IMR-90 (cell line): ENCODE results near the gene STPG4. TPM values are rescaled to one million over a fixed set of nuclear protein-coding genes. Genes with fewer than 3 reads are reported as not detected.
"Not testable (repeated sequence)": the region's sequence is repeated elsewhere in the genome, so short reads cannot be mapped to it uniquely, and the experiment has no call there.

ENCODE experiments used
- ATAC-seq: fragments of 200-7000 bp; cut with Tn5 transposase; 2 replicates; pipeline ENCODE4 v1.9.1; 2020; ENCODE audit warnings: low read depth, mild to moderate bottlenecking, moderate library complexity
- BruUV-seq: library from RNA; stranded (reverse); fragments of 400-500 nt; replicated peaks from 2 replicates; lab custom pipeline; 2021; lab: Mats Ljungman, UMichigan
- CTCF ChIA-PET: fragments of 300-600 bp; formaldehyde crosslinking; extraction: SDS; loops from one replicate; lab custom pipeline; 2021; ENCODE audit warnings: antibody characterized with exemption; lab: Yijun Ruan, JAX
- POLR2A ChIA-PET: fragments of 300-600 bp; sonication (Branson Sonifier 250); formaldehyde crosslinking; loops from one replicate; lab custom pipeline; 2022; ENCODE audit warnings: antibody characterized with exemption; ENCODE audit not compliant: unreplicated experiment; lab: Charles Lee
- DNase-seq: peaks from one replicate; pipeline ENCODE4 v3.0.0; 2013
- H2AFZ ChIP-seq: replicated peaks from 2 replicates; pipeline ENCODE3; 2013; ENCODE audit warnings: low read length, mild to moderate bottlenecking; ENCODE audit not compliant: poor library complexity
- H2AK5ac ChIP-seq: 2 replicates; pipeline ENCODE4 v1.6.1; 2013; ENCODE audit warnings: low read depth, low read length, inconsistent platforms
- H2AK9ac ChIP-seq: replicated peaks from 2 replicates; pipeline ENCODE3; 2013; ENCODE audit warnings: mild to moderate bottlenecking, low read depth, low read length, moderate library complexity; ENCODE audit not compliant: poor library complexity
- H2BK120ac ChIP-seq: 2 replicates; pipeline ENCODE4 v1.6.1; 2013; ENCODE audit warnings: low read depth, low read length, inconsistent platforms
- H2BK15ac ChIP-seq: 3 replicates; pipeline ENCODE4 v1.6.1; 2013; ENCODE audit warnings: low read depth, low read length, inconsistent platforms
- H2BK20ac ChIP-seq: 2 replicates; pipeline ENCODE4 v1.6.1; 2013; ENCODE audit warnings: low read depth, mild to moderate bottlenecking, inconsistent platforms, low read length, moderate library complexity
- H2BK5ac ChIP-seq: 2 replicates; pipeline ENCODE4 v1.6.1; 2013; ENCODE audit warnings: mild to moderate bottlenecking, low read depth, low read length, inconsistent platforms; ENCODE audit not compliant: poor library complexity, severe bottlenecking
- H3K14ac ChIP-seq: replicated peaks from 2 replicates; pipeline ENCODE4 v1.6.1; 2013; ENCODE audit warnings: low read depth, low read length, inconsistent platforms
- H3K18ac ChIP-seq: 2 replicates; pipeline ENCODE4 v1.6.1; 2013; ENCODE audit warnings: low read depth, low read length, control low read depth
- H3K23ac ChIP-seq: 2 replicates; pipeline ENCODE4 v1.6.1; 2013; ENCODE audit warnings: low read depth, low read length, inconsistent platforms
- H3K27ac ChIP-seq: 2 replicates; pipeline ENCODE4 v1.5.1; 2013; ENCODE audit warnings: mild to moderate bottlenecking, control low read depth, low read length; ENCODE audit not compliant: insufficient read depth
- H3K27me3 ChIP-seq: 2 replicates; pipeline ENCODE4 v1.6.1; 2013; ENCODE audit warnings: low read length; ENCODE audit not compliant: control insufficient read depth, insufficient read depth
- H3K36me3 ChIP-seq: 2 replicates; pipeline ENCODE4 v1.6.1; 2013; ENCODE audit warnings: low read length, mixed read lengths; ENCODE audit not compliant: control insufficient read depth, insufficient read depth
- H3K4ac ChIP-seq: 2 replicates; pipeline ENCODE4 v1.6.1; 2013; ENCODE audit warnings: low read depth, low read length, inconsistent platforms
- H3K4me1 ChIP-seq: 2 replicates; pipeline ENCODE4 v1.6.1; 2013; ENCODE audit warnings: low read length, mixed read lengths; ENCODE audit not compliant: control insufficient read depth, insufficient read depth
- H3K4me2 ChIP-seq: 2 replicates; pipeline ENCODE4 v1.6.1; 2013; ENCODE audit warnings: low read depth, mild to moderate bottlenecking, control low read depth, low read length, moderate library complexity
- H3K4me3 ChIP-seq: 2 replicates; pipeline ENCODE4 v1.5.1; 2013; ENCODE audit warnings: low read depth, mild to moderate bottlenecking, control low read depth, low read length, moderate library complexity; ENCODE audit not compliant: insufficient read depth
- H3K56ac ChIP-seq: 2 replicates; pipeline ENCODE4 v1.6.1; 2013; ENCODE audit warnings: low read length, inconsistent platforms; ENCODE audit not compliant: insufficient read depth; ENCODE audit errors: extremely low read depth
- H3K79me1 ChIP-seq, 2 experiments: 2 replicates each; pipeline ENCODE4 v1.6.1; 2013; ENCODE audit warnings: low read length in 2 of 2, inconsistent platforms in 1 of 2, low read depth in 1 of 2
- H3K9ac ChIP-seq: 2 replicates; pipeline ENCODE4 v1.6.1; 2013; ENCODE audit warnings: low read depth, low read length, control low read depth
- H3K9me1 ChIP-seq: 2 replicates; pipeline ENCODE4 v1.6.1; 2013; ENCODE audit warnings: low read length, inconsistent platforms; ENCODE audit not compliant: insufficient read depth
- H3K9me3 ChIP-seq: 2 replicates; pipeline ENCODE4 v1.6.1; 2013; ENCODE audit warnings: low read length; ENCODE audit not compliant: control insufficient read depth, insufficient read depth
- H4K20me1 ChIP-seq: 2 replicates; pipeline ENCODE4 v1.6.1; 2013; ENCODE audit warnings: low read length, inconsistent platforms; ENCODE audit not compliant: insufficient read depth
- H4K5ac ChIP-seq: 2 replicates; pipeline ENCODE4 v1.6.1; 2013; ENCODE audit warnings: mild to moderate bottlenecking, low read depth, low read length, control low read depth
- H4K8ac ChIP-seq, 2 experiments: 2 replicates each; pipeline ENCODE4 v1.6.1; 2013; ENCODE audit warnings: low read depth in 2 of 2, low read length in 2 of 2, control low read depth in 1 of 2, inconsistent platforms in 1 of 2
- H4K91ac ChIP-seq: 2 replicates; pipeline ENCODE4 v1.6.1; 2013; ENCODE audit warnings: low read depth, low read length, inconsistent platforms; ENCODE audit not compliant: insufficient read depth
- WGBS, 2 experiments: methylation state at CpG; one replicate each; pipeline versions ENCODE4 v1.1.5 to v1.1.7; 2013; ENCODE audit warnings: missing lambda C conversion rate in 2 of 2; ENCODE audit not compliant: insufficient read length in 1 of 2; ENCODE audit errors: extremely low coverage in 2 of 2; 5-methylcytosine and 5-hydroxymethylcytosine counted together
- dilution Hi-C: fragments of 300-500 bp; cut with HindIII; formaldehyde crosslinking; loops from one replicate; pipeline ENCODE4 v1.14.3; 2018; ENCODE audit warnings: low sequenced_read_pairs; ENCODE audit not compliant: unreplicated experiment
- in situ Hi-C: fragments of 300-500 bp; cut with MboI; formaldehyde crosslinking; loops from 3 replicates; pipeline ENCODE4 v1.14.3; 2019; ENCODE audit warnings: low sequenced_read_pairs, inconsistent platforms, mixed read lengths
- intact Hi-C: fragments of 100-400 bp; cut with micrococcal nuclease; formaldehyde crosslinking; loops from 2 replicates; pipeline ENCODE4 v1.10.0; 2022
- polyA plus RNA-seq, 3 experiments: library from polyadenylated mRNA; depleted of rRNA; stranded (reverse); fragments of >200 nt; gene quantifications; 2 replicates each; pipeline ENCODE4 v1.2.3, GENCODE V29; 2012; ENCODE audit warnings: low replicate concordance in 1 of 3
- total RNA-seq: library from RNA; depleted of rRNA; stranded (reverse); fragments of >200 nt; gene quantifications from 2 replicates; pipeline ENCODE4 v1.2.3, GENCODE V29; 2012

Gene STPG4
- total and polyA plus RNA-seq, 2 of the 4 experiments (the other 2 are of a cell fraction) = 0.12 to 0.18 TPM

DNA sequence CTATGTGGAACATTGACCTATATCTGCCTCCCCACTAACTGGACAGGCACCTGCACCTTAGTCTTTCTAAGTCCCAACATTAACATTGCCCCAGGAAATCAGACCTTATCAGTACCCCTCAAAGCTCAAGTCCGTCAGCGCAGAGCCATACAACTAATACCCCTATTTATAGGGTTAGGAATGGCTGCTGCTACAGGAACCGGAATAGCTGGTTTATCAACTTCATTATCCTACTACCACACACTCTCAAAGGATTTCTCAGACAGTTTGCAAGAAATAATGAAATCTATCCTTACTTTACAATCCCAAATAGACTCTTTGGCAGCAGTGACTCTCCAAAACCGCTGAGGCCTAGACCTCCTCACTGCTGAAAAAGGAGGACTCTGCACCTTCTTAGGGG, 48.9 kb downstream of the STPG4 start:
- CTCF ChIA-PET, DNase-seq, H3K9ac ChIP-seq, intact Hi-C loops, H2AFZ ChIP-seq, ATAC-seq, H3K36me3 ChIP-seq, H4K91ac ChIP-seq, H2AK9ac ChIP-seq, H4K5ac ChIP-seq, H2BK120ac ChIP-seq, H3K4me1 ChIP-seq, H3K4ac ChIP-seq, POLR2A ChIA-PET, H4K8ac ChIP-seq, dilution Hi-C loops, BruUV-seq, H3K23ac ChIP-seq, H2BK20ac ChIP-seq, H3K56ac ChIP-seq, H3K27ac ChIP-seq, H2BK15ac ChIP-seq, H4K20me1 ChIP-seq, H3K18ac ChIP-seq, H3K4me2 ChIP-seq, H3K27me3 ChIP-seq, H3K9me3 ChIP-seq, H2AK5ac ChIP-seq, H3K79me1 ChIP-seq, H3K9me1 ChIP-seq, H3K4me3 ChIP-seq, H2BK5ac ChIP-seq, H3K14ac ChIP-seq, in situ Hi-C loops: not testable (repeated sequence)
- WGBS, 2 experiments = no CpG with 5 or more reads among the region's 4 CpGs

DNA sequence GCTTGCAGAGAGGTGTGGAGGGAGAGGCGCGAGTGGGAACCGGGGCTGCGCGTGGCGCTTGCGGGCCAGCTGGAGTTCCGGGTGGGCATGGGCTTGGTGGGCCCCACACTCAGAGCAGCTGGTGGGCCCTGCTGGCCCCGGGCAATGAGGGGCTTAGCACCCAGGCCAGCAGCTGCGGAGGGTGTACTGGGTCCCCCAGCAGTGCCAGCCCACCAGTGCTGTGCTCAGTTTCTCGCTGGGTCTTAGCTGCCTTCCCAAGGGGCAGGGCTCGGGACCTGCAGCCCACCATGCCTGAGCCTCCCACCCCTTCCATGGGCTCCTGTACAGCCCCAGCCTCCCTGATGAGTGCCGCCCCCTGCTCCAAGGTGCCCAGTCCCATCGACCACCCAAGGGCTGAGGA, 55.4 kb downstream of the STPG4 start:
- H4K8ac ChIP-seq, H3K27me3 ChIP-seq, H3K36me3 ChIP-seq, CTCF ChIA-PET, H3K4me3 ChIP-seq, H4K20me1 ChIP-seq, H3K23ac ChIP-seq, H3K9me1 ChIP-seq, H3K14ac ChIP-seq, BruUV-seq, intact Hi-C loops, H3K56ac ChIP-seq, DNase-seq, H4K91ac ChIP-seq, H3K4me1 ChIP-seq, H3K79me1 ChIP-seq, H3K9ac ChIP-seq, H2BK120ac ChIP-seq, H2AK5ac ChIP-seq, H2AFZ ChIP-seq, H4K5ac ChIP-seq, H3K4ac ChIP-seq, H3K9me3 ChIP-seq, H3K18ac ChIP-seq, dilution Hi-C loops, H2BK15ac ChIP-seq, H2BK5ac ChIP-seq, in situ Hi-C loops, H3K4me2 ChIP-seq, H2AK9ac ChIP-seq, POLR2A ChIA-PET, H3K27ac ChIP-seq, ATAC-seq, H2BK20ac ChIP-seq: not testable (repeated sequence)
- WGBS, 2 experiments = 93% methylated on average over 6 of the region's 14 CpGs; no CpG with 5 or more reads in 1 of the 2 experiments
